HepG2 (cell line): Measurements from ENCODE around the gene LARP1. TPM values are rescaled to one million over a fixed set of nuclear protein-coding genes. Genes with fewer than 3 reads are reported as not detected.
A peak's percentile ranks its signal among the peaks of the same experiment; 100 is the strongest.

Experiments
- DDIT3 ChIP-seq: sonication (generic); formaldehyde crosslinking; IDR thresholded peaks from 2 replicates; pipeline ENCODE4 v1.4.0; 2020; ENCODE audit warnings: mild to moderate bottlenecking, missing genetic modification reagents
- FOXA1 ChIP-seq, 2 experiments: fragments of 450-650 bp in 1 of 2; sonication (generic) in 1 of 2; formaldehyde crosslinking in 1 of 2; IDR thresholded peaks; 2 replicates each; pipeline versions ENCODE4 v1.4.0 to v1.6.1; 2016 to 2020; ENCODE audit warnings: missing genetic modification reagents in 1 of 2
- JARID2 ChIP-seq: sonication (generic); formaldehyde crosslinking; IDR thresholded peaks from 2 replicates; pipeline ENCODE4 v1.8.1; 2023; ENCODE audit warnings: missing genetic modification reagents, inconsistent platforms; ENCODE audit not compliant: insufficient replicate concordance
- KLF15 ChIP-seq: sonication (generic); formaldehyde crosslinking; IDR thresholded peaks from 2 replicates; pipeline ENCODE4 v1.8.1; 2023; ENCODE audit warnings: borderline replicate concordance, mild to moderate bottlenecking, inconsistent platforms, missing genetic modification reagents, mixed read lengths
- NFATC3 ChIP-seq: sonication (generic); formaldehyde crosslinking; IDR thresholded peaks from 2 replicates; pipeline ENCODE4 v1.5.1; 2020; ENCODE audit warnings: mild to moderate bottlenecking, missing genetic modification reagents
- NFE2L1 ChIP-seq: sonication (generic); formaldehyde crosslinking; IDR thresholded peaks from 2 replicates; pipeline ENCODE4 v1.4.0; 2020; ENCODE audit warnings: missing genetic modification reagents, mild to moderate bottlenecking, borderline replicate concordance
- NFYB ChIP-seq: sonication (generic); formaldehyde crosslinking; IDR thresholded peaks from 2 replicates; pipeline ENCODE4 v1.4.0; 2020; ENCODE audit warnings: missing genetic modification reagents
- PAX8 ChIP-seq: sonication (generic); formaldehyde crosslinking; IDR thresholded peaks from 2 replicates; pipeline ENCODE4 v1.8.0; 2022; ENCODE audit warnings: mild to moderate bottlenecking, missing genetic modification reagents, borderline replicate concordance
- TIGD3 ChIP-seq: sonication (generic); formaldehyde crosslinking; IDR thresholded peaks from 2 replicates; pipeline ENCODE4 v1.5.1; 2020; ENCODE audit warnings: mild to moderate bottlenecking, missing genetic modification reagents, borderline replicate concordance
- TRIM22 ChIP-seq: fragments of 450-650 bp; IDR thresholded peaks from 2 replicates; pipeline ENCODE4 v1.6.1; 2017
- ZBED4 ChIP-seq: sonication (generic); formaldehyde crosslinking; IDR thresholded peaks from 2 replicates; pipeline ENCODE4 v1.4.0; 2020; ENCODE audit warnings: missing genetic modification reagents, borderline replicate concordance
- ZBTB49 ChIP-seq: sonication (generic); formaldehyde crosslinking; IDR thresholded peaks from 2 replicates; pipeline ENCODE4 v1.4.0; 2020; ENCODE audit warnings: missing genetic modification reagents, borderline replicate concordance
- ZFY ChIP-seq: sonication (generic); formaldehyde crosslinking; IDR thresholded peaks from 2 replicates; pipeline ENCODE4 v1.4.0; 2020; ENCODE audit warnings: missing genetic modification reagents
- ZNF121 ChIP-seq: sonication (generic); formaldehyde crosslinking; IDR thresholded peaks from 2 replicates; pipeline ENCODE4 v1.5.0; 2020; ENCODE audit warnings: mild to moderate bottlenecking, missing genetic modification reagents
- ZNF124 ChIP-seq: sonication (generic); formaldehyde crosslinking; IDR thresholded peaks from 2 replicates; pipeline ENCODE4 v1.4.0; 2020; ENCODE audit warnings: missing genetic modification reagents
- ZNF160 ChIP-seq: sonication (generic); formaldehyde crosslinking; IDR thresholded peaks from 2 replicates; pipeline ENCODE4 v1.8.0; 2022; ENCODE audit warnings: mild to moderate bottlenecking, inconsistent platforms, missing genetic modification reagents
- ZNF362 ChIP-seq: sonication (generic); formaldehyde crosslinking; IDR thresholded peaks from 2 replicates; pipeline ENCODE4 v1.4.0; 2020; ENCODE audit warnings: missing genetic modification reagents, mild to moderate bottlenecking, borderline replicate concordance
- polyA plus RNA-seq, 8 experiments: library from polyadenylated mRNA; depleted of rRNA in 3 of 8; stranded (reverse) in 7 of 8; unstranded in 1 of 8; fragments of >200 nt; fragmentation: Illumina TruSeq in 4 of 8; extraction: Trizol in 4 of 8; gene quantifications; 2 replicates each; pipeline versions ENCODE4 v1.2.1 to v1.2.3, GENCODE V29; 2011 to 2016; ENCODE audit warnings: low read depth in 4 of 8, missing spikeins in 1 of 8, mixed read lengths in 1 of 8; ENCODE audit not compliant: insufficient read depth in 1 of 8
- total RNA-seq, 5 experiments: library from RNA; depleted of rRNA; stranded (reverse); fragments of >200 nt; fragmentation: Illumina TruSeq; extraction: Trizol; gene quantifications; 2 replicates each; pipeline ENCODE4 v1.2.3, GENCODE V29; 2016; ENCODE audit warnings: low read depth in 1 of 5

The LARP1 gene
- total and polyA plus RNA-seq, 2 of the 13 experiments (the other 11 are each of a cell fraction or from before 2014, with no cell fraction given): 45.2 to 61.4 TPM

GRCh38 chr5:154858297-154858971 lies 103.3 kb downstream of the LARP1 start, which contains the start of gene CNOT8 (continued):
- TF ChIP-seq TIGD3 (CRISPR knock-in tag) (no peak), PAX8 (CRISPR knock-in tag) (no peak), NFYB (CRISPR knock-in tag) (0 out of 2 replicates have a peak, but pooled peaks have one; percentile 17), ZFY (CRISPR knock-in tag) (peak; percentile 73), DDIT3 (CRISPR knock-in tag) (no peak), NFE2L1 (CRISPR knock-in tag) (no peak), ZNF362 (no peak), ZBED4 (CRISPR knock-in tag) (peak; percentile 67), ZBTB49 (no peak), ZNF124 (CRISPR knock-in tag) (no peak; the same call in 1 of the 2 replicates), JARID2 (peak; percentile 58), ZNF160 (CRISPR knock-in tag) (no peak), KLF15 (CRISPR knock-in tag) (no peak), FOXA1 (IDR thresholded peaks at IDR 0.05) (no peak), FOXA1 (CRISPR knock-in tag; IDR thresholded peaks at IDR 0.05) (peak; percentile 33), TRIM22 (no peak), NFATC3 (CRISPR knock-in tag) (0 out of 2 replicates have a peak, but pooled peaks have one; percentile 24), ZNF121 (CRISPR knock-in tag) (no peak)
